D341Med (cell line): ENCODE results near the gene RIC8B.

Experiments
- DNase-seq: peaks from one replicate; pipeline ENCODE4 v3.0.0; 2012; ENCODE audit warnings: low spot score

RIC8B gene

DNA sequence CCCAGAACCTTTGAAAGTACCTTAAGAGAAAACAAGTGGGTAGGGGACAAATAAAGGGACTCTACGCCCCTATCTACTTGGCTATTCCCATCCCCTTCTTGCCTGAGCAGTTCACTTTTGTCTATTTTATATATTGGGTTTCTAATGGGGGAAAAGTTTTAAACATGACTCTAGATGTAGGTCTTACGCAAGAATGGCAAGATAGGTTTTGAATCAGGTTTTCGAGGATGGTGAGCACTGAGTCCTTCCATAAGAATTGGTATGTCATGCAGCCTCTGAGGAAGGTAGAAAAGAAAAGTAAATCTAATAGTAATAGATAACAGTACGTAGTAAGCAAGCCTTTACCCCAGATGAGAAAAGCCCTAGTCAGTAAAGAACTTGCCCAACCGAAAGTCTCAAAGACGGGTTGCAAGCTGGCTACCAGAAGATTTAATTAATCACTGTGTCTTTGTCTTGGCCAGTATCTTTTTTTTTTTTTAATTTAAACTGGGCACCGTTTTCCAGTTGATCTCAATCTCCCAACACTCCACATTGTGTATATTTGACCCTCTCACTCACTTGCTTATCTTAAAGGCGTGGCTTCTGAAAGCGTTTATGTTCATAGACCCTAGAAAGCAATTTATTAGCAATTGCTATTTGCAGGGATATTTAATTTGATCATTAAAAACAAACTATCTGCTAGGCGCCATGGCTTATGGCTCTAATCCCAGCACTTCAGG is 94.7 kb downstream of the RIC8B start:
- DNase-seq, result no peak

DNA sequence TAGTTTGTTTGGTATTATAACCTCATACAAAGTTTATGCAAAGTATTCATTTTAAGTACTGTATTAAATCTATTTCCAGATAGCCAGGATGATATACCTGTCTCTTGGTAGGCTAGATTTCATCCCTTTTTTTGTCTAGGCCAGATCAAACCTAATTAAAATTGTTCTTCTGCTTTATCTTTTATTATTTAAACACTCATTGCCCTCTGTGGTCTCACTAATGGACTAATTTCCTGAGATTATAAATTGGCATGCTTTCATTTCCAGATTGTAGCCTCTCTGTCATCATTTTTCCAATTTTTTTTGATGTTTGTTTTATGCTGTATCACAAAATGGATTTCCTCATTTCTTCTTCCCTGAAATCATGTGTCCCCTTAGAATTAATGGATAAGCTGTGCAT is 95.6 kb downstream of the RIC8B start:
- DNase-seq, result no peak

DNA sequence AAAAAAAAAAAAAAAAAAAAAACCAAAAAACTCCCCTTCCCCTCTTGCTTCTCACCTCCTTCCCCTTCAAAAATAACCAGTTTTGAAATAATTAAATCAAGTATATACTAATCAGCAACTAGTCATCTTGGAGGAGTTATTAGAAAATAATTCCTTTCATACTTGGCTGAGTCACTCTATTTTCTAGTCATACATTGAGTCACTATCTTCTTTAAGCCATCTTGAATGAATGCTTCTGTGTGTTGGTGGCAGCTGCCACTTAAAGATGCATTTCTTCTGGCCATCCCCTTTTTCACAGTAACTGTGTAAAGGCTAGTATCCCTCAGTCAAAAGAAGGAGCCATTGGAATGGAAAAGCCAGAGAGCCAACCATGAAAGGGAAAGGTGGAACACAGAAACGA is 97.0 kb downstream of the RIC8B start:
- DNase-seq, result no peak

DNA sequence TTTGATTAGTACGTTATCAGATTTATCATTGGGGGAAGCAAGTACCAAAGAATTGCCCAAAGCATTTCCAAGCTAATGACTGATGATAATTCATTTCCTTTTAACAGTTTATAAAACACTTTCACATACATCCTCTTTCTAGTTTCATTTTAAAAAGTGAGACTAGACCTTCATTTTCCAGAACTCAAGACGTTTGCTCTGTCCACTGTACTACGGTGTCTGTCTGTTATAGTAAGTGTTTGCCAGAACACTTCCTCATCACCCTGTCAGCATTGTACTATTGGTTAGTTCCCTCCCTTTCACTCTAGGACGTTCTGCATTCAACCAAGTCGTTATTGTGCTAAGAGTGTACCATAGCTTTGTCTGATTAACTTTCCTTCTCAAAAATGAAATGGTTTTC is 99.5 kb downstream of the RIC8B start:
- DNase-seq, result no peak

DNA sequence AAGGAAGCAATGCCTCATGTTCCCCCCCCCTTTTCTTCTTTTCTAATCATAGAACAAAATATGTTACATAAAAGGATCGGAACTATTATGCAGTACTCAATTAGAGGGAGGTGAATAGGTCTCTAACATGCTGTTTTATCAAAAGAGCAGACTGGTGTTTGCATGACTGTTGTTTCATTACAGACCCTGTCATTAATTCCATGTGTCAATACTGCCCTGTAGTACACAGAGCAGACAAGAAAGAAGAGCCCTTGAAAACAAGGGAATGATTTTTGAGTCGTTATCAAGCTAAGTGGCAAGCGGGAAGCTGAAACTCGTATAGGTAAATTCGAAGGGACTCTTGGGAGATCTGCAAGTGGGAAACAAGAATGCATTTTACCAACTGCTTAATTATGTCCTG is 104.3 kb downstream of the RIC8B start:
- no peak for DNase-seq

DNA sequence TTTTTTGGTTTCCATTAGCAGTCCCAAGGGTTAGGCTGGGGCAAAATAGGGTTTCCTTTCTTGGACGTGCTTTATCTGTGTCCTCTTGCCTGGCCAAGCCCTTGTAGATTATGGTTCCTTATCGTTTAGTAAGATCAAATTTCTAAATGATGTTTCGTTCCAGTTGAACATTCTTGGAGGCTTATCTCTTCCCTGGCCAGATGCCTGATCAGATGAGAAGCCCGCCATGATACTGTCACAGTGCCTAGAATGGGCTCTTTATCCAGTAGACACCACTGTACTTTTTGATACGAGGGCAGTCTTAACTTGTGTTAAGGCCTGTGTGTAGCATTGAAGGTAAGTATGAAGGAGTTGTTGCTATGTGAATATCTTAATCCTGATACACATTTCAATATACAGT is 105.1 kb downstream of the RIC8B start:
- no peak for DNase-seq

DNA sequence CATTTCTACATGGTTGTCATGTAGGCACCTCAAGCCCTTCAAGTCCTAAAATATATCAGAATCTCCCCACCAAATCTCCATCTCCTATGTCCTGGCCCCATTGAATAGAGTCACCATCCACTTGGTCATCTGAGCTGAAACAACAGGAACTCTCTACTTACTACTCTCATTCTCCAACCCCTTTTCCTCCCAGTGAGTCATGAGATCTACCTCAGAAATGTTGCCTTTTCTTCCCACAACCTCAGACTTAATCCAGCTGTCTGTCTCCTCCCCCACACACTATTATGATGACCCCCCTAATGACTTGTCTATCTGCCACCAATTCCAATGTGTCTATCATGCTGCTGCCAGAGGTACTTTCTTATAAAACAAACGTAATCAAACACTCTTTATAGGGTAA is 108.9 kb downstream of the RIC8B start:
- no peak for DNase-seq

DNA sequence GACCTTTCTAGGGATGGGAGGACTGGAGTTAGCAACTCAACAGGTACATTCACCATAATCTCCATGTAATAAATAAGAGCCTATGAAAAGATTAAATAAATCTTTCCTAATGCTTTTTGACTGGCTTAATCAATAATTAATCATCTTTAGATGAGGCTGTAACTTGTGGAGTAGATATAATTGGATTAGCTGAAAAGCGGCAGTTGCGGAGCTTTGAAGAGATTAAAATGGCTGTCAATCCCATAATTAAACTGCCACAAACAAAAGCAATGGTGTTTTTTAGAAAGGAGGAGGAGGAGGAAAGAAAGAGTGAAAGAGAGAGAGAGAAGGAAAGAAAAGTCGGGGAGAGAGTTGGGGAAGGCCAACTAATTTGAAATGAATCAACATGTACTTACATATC is 110.5 kb downstream of the RIC8B start:
- peak; percentile 65 for DNase-seq

DNA sequence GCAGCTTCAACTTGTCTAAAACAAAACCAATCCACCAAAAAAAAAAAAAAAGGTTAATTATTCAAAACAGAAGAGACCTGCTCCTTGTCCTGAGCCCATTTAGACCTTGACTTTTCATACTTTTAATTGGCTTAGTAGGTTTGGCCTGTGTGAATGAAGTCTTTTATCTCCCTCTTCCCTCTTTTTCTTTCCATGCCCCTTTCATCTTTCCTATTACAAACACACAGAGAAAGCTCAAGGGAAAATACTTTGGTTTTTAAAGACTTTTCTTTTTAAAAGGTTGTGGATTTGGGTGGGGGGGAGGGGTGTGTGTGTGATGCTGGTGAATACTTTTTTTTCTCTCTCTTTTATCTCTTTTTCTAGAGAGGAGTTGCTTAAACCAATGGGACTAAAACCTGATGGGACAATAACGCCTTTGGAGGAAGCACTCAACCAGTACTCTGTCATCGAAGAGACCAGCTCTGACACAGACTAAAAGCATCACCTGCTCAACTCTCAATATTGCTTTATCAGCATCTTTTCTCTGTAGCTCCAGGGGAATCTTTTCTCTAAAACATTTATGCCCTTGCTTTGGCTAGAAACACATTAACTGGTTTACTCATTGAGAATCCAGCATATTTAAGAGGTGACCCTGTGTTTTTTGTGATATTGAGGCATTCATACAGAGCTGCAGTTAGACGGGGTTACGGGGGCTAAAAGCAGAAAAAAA is 111.2 kb downstream of the RIC8B start:
- no peak for DNase-seq

DNA sequence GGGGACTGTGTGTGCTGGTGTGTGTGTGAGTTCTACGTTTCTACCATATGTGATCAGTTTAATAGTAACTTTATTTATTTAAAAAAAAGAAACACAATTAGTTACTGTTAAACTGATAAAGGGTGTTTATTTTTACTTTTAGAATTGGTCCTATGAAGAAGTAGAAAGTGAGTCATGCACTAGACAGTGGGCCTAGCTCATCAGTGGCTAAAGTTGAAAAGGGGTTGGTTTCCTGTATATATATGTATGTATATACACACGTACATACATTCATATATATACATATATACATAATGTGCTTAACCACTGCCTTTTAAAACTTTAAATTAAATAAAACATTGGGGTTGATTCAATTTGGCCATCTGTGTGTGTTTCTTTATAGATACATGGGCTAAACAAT is 112.5 kb downstream of the RIC8B start:
- no peak for DNase-seq

DNA sequence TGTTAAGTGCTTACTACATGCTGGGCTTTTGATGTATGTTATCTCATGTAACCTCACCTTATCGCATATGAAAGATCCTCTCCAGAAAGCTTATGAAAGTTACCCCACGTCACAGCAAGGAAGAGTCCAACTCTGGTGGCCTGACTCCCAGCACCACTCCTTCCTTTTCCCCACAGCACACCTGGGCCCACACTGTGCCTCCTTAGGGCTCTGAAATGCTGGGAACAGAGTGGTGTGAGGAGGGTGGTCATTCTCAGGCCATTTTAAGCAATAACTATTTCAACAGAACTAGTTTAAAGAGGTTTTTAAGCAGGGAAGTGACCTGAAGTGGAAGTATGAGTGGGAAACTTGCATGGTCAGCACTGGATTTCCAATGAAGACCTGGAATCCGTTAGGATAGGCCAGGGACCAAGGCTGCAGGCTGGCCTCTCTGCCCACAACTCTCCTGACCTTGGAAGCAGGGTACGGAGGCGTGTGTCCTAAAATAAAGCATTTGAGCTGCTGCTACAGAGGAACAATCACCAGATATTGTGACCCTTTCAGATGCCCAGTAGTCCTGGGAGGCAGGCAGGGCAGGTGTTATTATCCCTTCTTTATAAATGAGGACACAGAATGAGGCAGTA is 114.0 kb downstream of the RIC8B start:
- no peak for DNase-seq

DNA sequence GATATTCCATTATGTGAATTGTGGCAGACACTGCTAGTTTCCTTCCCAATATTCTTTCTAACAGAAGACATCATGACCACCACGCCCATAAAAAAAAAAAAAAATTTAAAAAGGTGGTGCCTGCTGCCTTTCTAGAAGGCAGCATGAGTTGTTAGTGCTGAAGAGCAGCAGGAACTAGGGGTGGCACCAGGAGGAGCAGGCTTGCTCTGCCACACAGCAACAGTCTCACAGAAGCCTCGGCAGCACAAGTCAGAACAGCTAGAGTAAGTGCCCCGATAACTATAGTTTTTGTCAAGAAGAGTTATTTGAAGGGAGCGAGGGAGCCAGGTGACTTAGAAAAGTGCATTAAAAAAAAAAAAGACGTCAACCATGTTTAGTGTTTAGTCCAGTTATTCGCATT is 114.8 kb downstream of the RIC8B start:
- DNase-seq, result no peak

DNA sequence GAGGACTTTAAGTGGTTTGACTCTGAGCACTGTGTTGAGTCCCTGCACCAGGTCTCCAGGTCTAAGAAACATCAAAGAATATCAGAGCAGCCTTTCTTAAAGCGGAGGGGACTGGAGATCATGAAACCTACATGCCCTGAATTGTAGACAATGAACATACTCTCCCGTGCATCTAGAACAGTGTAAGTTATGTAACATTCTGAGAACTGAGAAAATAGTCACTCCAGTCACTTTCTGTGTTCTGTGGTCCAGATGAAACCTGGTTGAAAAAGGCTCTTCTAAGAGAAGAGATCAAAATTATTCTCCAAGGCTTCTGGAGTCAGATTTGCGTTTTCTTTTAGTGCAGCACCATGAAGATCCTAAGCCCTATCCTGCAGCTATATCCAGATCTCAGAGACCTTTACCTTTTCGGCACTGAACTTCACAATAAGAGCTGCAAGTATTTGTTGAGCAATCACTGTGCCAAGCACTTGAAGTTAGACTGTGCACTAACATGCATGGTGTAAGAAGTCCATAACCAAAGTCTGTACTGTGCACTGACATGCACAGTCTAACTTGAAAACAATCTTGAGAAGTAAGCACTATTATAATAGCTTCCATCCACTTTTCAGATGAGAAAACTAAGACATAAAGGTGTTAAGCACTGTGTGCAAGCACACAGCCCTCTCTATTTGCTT is 115.6 kb downstream of the RIC8B start:
- no peak for DNase-seq

DNA sequence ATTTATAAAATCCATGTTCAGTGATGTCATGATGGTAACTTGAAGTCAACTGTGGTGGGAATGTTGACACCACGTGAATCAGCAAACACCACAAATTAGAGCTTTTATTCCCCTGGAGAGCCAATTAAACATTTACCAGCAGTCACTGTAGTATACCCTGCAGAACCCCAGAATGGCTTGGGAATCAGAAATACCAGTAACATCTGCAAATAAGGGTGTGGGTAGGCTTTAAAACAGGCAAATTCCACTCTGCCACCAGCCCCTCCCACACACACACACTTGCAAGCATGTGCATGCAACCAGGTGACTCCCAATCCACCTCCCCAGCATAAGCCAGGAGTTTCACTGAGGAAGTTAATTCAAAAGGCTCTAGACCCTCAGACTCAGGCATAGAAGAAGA is 117.6 kb downstream of the RIC8B start:
- no peak for DNase-seq

DNA sequence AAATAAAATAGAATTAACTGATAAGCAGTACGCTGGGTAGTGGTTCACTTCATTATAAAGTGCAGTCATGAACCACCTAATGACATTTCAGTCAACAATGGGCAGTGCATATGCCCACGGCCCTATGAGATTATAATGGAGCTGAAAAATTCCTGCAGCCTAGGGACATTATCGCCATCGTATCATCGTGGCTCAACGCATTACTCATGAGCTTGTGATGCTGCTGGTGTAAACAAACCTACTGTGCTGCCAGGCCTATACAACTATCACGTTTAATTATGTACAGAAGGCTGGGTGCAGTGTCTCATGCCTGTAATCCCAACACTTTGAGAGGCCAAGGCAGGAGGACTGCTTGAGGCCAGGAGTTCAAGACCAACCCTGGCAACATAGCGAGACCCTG is 119.0 kb downstream of the RIC8B start:
- DNase-seq, result no peak

DNA sequence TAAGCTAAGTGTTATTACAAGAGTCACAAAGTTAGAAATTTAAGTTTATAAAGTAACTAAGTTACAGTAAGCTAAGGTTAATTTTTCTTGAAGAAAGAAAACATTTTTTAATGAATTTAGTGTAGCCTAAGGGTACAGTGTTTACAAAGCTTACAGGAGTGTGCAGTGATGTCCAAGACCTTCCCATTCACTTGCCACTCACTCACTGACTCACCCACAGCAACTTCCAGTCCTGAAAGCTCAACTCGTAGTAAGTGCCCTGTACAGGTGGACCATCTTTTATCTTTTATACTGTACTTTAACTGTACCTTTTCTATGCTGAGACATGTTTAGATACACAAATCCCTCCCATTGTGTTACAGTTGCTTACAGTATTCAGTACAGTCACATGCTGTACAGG is 120.3 kb downstream of the RIC8B start:
- no peak for DNase-seq

DNA sequence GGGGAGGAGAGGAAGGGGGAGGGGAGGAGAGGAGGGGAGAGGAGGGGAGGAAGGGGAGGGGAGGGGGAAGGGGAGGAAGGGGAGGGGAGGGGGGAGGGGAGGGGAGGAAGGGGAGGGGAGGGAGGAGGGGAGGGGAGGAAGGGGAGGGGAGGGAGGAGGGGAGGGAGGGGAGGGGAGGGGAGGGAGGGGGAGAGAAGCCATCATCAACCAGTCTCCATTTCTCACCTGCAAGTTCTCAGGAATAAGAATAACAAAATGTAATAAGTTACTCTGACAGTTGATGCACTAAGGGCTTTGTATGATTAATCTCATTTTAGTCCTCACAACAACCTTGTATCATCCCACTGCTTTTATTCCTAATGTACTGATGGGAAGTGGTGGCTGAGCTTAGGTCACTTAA is 122.1 kb downstream of the RIC8B start:
- no peak for DNase-seq

DNA sequence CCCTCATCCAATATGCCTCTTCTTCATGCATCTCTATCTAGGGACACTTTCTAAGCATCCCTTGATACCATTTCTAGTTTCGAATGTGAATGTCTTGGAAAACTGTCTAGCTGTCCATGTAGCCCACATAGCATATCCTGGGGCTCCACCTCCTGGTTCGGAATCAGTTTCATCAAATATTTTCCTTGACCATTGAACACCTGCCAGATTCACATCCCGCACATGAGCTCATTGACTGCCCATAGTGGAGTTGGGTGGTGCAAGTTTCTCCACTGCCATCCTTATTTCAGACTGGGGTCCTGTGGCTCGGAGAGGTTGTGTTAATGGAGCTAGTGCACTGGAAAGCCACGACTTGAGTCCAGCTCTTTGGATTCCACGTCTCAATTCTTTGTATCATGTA is 122.6 kb downstream of the RIC8B start:
- no peak for DNase-seq

DNA sequence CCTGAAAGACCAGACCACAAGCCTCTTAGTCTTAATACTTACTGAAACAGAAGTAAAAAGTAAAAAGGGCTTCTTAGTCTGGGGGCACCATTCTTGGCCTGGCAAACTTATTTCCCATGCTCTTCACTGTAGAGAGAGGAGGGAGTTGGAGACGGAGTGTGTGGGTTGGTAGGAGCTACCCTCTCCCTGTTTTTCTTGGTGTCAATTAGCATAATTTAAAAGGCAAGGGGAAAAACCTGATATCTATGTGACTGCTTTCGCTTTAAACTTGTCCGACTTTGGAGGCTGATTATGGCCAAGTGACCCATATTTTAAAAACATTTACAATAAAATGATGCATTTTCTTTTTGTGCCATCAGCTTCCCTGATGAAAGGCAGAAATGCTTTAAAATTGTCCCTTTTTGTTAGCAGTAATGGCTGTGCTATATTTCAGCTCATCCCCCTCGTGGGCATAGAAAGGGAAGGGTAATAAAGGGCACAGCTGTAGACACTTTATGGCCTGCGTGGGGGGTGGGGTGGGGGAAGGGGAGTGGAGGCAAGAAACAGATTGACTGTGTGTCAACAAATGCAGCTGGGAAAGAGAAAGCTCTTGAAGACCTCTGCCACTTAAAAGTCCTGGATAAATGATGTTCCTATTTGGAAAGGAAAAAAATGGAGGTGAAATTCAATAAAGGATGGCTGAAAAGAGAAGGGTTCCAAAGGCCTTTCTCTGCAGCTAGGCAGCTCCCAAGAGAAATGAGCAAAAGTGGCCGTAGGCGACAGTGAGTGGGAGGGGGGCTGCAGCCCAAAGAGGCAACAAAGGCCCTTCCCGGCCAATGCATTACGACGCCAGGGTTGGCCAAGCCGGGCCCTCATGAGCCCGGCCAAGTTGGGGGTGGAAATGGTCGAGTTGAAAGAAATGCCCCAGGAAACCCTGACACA is 123.8 kb downstream of the RIC8B start:
- no peak for DNase-seq

DNA sequence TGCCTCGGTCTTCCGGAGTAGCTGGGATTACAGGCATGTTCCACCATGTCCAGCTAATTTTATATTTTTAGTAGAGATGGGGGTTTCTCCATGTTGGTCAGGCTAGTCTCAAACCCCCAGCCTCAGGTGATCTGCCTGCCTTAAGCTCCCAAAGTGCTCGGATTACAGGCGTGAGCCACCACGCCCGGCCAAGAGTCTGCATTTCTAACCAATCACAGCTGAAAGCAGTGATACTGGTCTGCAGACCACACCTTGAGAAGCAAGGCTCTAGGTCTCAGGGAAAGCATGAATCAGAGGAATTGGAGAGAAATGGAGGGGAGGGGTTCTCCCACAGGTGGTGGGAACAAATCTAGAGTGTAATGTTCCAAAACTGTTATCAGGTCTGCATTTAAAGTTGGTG is 126.1 kb downstream of the RIC8B start:
- no peak for DNase-seq

DNA sequence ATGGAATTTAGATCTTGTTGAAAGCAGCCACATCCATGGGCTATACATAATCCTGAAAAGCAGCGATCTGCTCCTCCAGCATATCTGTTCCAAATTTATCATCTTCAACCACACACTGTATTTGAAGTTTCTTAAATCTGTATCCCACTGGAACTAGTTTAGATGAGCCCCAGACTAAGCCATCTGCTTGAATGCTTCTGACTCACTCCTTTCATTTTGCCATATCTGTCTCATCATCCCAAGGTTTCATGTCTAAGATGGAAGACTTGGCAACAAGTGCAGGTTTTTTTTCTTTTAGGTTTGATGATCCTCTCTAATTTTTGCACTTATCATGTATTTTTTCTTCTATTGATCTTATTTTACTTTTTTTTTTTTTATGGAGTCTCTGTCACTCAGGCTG is 126.8 kb downstream of the RIC8B start:
- DNase-seq, result no peak

DNA sequence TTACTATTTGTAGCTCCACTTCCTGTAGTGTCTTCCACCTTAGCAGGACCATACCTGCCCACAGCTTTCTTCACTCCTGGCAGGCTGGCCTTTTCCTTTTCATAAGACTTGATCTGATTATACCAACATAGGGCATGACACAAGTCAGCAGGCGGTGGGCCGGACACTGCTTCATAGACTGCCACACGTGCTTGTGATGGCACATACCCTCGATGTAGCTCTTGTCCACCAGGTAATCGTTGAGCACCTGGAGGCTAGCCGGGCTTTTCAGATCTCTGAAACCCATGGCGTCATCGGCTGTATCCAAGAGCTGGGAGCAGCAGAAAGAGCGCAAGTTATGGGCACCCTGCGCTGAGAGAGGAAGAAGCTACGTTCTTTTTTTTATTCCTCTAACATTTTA is 127.6 kb downstream of the RIC8B start:
- no peak for DNase-seq
